H1 (cell line): ENCODE results near the gene NTNG2. TPM values are rescaled to one million over a fixed set of nuclear protein-coding genes. Genes with fewer than 3 reads are reported as not detected.

Experiments used
- CTCF ChIA-PET: fragments of 300-600 bp; sonication (Branson Sonifier 250); formaldehyde crosslinking; loops from one replicate; lab custom pipeline; 2021; ENCODE audit not compliant: partially characterized antibody; lab: Charles Lee
- POLR2A ChIA-PET: fragments of 300-600 bp; sonication (Branson Sonifier 250); formaldehyde crosslinking; loops from one replicate; lab custom pipeline; 2021; ENCODE audit warnings: inconsistent platforms; ENCODE audit not compliant: partially characterized antibody; lab: Charles Lee
- DNase-seq, 2 experiments: peaks; one replicate each; pipeline versions ENCODE4 v3.0.0 to v3.0.0-alpha.2; 2010 to 2022; ENCODE audit warnings: low spot score in 2 of 2, low read depth in 1 of 2, mixed read lengths in 1 of 2
- FAIRE-seq: peaks from 2 replicates; lab custom pipeline; 2011; peaks lifted over from hg19 to GRCh38; lab: Jason Lieb, UNC
- H2AFZ ChIP-seq: 2 replicates; pipeline ENCODE4 v1.8.1; 2012; ENCODE audit warnings: low read length, inconsistent platforms
- H2AK5ac ChIP-seq: 2 replicates; pipeline ENCODE4 v1.6.1; 2013; ENCODE audit warnings: low read depth, low read length
- H2BK120ac ChIP-seq: replicated peaks from 2 replicates; pipeline ENCODE3; 2013; ENCODE audit warnings: low read depth, low read length, inconsistent platforms
- H2BK12ac ChIP-seq: 2 replicates; pipeline ENCODE4 v1.6.1; 2013; ENCODE audit warnings: low read depth, low read length
- H2BK15ac ChIP-seq: 2 replicates; pipeline ENCODE4 v1.6.1; 2013; ENCODE audit warnings: low read length
- H2BK20ac ChIP-seq: 2 replicates; pipeline ENCODE4 v1.6.1; 2013; ENCODE audit warnings: low read length
- H2BK5ac ChIP-seq: 2 replicates; pipeline ENCODE4 v1.6.1; 2013; ENCODE audit warnings: low read depth, low read length
- H3K14ac ChIP-seq: 2 replicates; pipeline ENCODE4 v1.6.1; 2013; ENCODE audit warnings: inconsistent platforms; ENCODE audit not compliant: insufficient read length
- H3K18ac ChIP-seq: 2 replicates; pipeline ENCODE4 v1.6.1; 2013; ENCODE audit warnings: low read length; ENCODE audit errors: extremely low read depth
- H3K23ac ChIP-seq: 2 replicates; pipeline ENCODE4 v1.6.1; 2013; ENCODE audit warnings: inconsistent platforms; ENCODE audit not compliant: insufficient read length
- H3K23me2 ChIP-seq: 2 replicates; pipeline ENCODE4 v1.6.1; 2013; ENCODE audit warnings: low read depth, low read length
- H3K27ac ChIP-seq: 2 replicates; pipeline ENCODE4 v1.6.1; 2011; ENCODE audit warnings: low read depth, low read length, inconsistent platforms
- H3K27me3 ChIP-seq, 4 experiments: replicated peaks in 1 of 4; 1 replicate in 1 of 4; 2 replicates in 3 of 4; pipeline versions ENCODE4 v1.6.1 to v1.8.1; 2011 to 2013; ENCODE audit warnings: low read length in 3 of 4, mild to moderate bottlenecking in 3 of 4, inconsistent platforms in 2 of 4, mixed read lengths in 2 of 4, moderate library complexity in 1 of 4; ENCODE audit not compliant: control insufficient read depth in 3 of 4, insufficient read depth in 3 of 4; ENCODE audit errors: extremely low read depth in 1 of 4
- H3K36me3 ChIP-seq, 4 experiments: 2 replicates each; pipeline versions ENCODE4 v1.6.1 to v1.8.1; 2011 to 2013; ENCODE audit warnings: mild to moderate bottlenecking in 4 of 4, low read length in 3 of 4, moderate library complexity in 2 of 4, control low read depth in 1 of 4, inconsistent platforms in 1 of 4; ENCODE audit not compliant: insufficient read depth in 4 of 4, control insufficient read depth in 2 of 4
- H3K4ac ChIP-seq: replicated peaks from 2 replicates; pipeline ENCODE3; 2013; ENCODE audit warnings: low read length, low read depth, mixed read lengths, inconsistent platforms; ENCODE audit not compliant: insufficient read length
- H3K4me1 ChIP-seq, 4 experiments: replicated peaks in 1 of 4; 1 replicate in 1 of 4; 2 replicates in 3 of 4; pipeline versions ENCODE4 v1.6.1 to v1.8.1; 2011 to 2013; ENCODE audit warnings: low read length in 3 of 4, inconsistent platforms in 2 of 4, mixed read lengths in 1 of 4; ENCODE audit not compliant: insufficient read depth in 4 of 4, control insufficient read depth in 3 of 4
- H3K4me2 ChIP-seq, 2 experiments: 2 replicates each; pipeline versions ENCODE4 v1.6.1 to v1.8.1; 2011 to 2013; ENCODE audit warnings: low read depth in 2 of 2, low read length in 2 of 2, control low read depth in 1 of 2, inconsistent platforms in 1 of 2, mild to moderate bottlenecking in 1 of 2; ENCODE audit not compliant: insufficient read depth in 1 of 2
- H3K4me3 ChIP-seq, 4 experiments: fragments of 200-600, 300-600 bp in 1 of 4; sonication (generic), shearing (Covaris generic), sonication (Bioruptor Twin) in 1 of 4; 2 replicates each; pipeline versions ENCODE4 v1.5.1 to v1.8.1; 2011 to 2016; ENCODE audit warnings: low read length in 4 of 4, low read depth in 3 of 4, control low read depth in 2 of 4, inconsistent platforms in 2 of 4, mild to moderate bottlenecking in 2 of 4, mixed read lengths in 1 of 4, moderate library complexity in 1 of 4; ENCODE audit not compliant: insufficient read depth in 2 of 4; ENCODE audit errors: extremely low read depth in 1 of 4
- H3K56ac ChIP-seq: replicated peaks from 2 replicates; pipeline ENCODE3; 2013; ENCODE audit warnings: low read depth, mild to moderate bottlenecking, mixed read lengths, low read length, inconsistent platforms; ENCODE audit not compliant: insufficient read length
- H3K79me1 ChIP-seq: 2 replicates; pipeline ENCODE4 v1.6.1; 2013; ENCODE audit warnings: low read depth, low read length, control low read depth
- H3K79me2 ChIP-seq, 2 experiments: 2 replicates each; pipeline versions ENCODE4 v1.6.1 to v1.8.1; 2012 to 2013; ENCODE audit warnings: low read length in 2 of 2, mild to moderate bottlenecking in 2 of 2, inconsistent platforms in 1 of 2; ENCODE audit not compliant: insufficient read depth in 2 of 2, control insufficient read depth in 1 of 2
- H3K9ac ChIP-seq, 4 experiments: replicated peaks in 1 of 4; 1 replicate in 1 of 4; 2 replicates in 3 of 4; pipeline versions ENCODE4 v1.6.1 to v1.8.1; 2011 to 2013; ENCODE audit warnings: low read depth in 3 of 4, low read length in 3 of 4, control low read depth in 2 of 4, mild to moderate bottlenecking in 2 of 4, moderate library complexity in 2 of 4, inconsistent platforms in 1 of 4; ENCODE audit errors: extremely low read depth in 1 of 4
- H3K9me3 ChIP-seq, 2 experiments: 2 replicates each; pipeline versions ENCODE4 v1.6.1 to v1.8.1; 2012 to 2013; ENCODE audit warnings: mild to moderate bottlenecking in 2 of 2, moderate library complexity in 2 of 2, control low read depth in 1 of 2, inconsistent platforms in 1 of 2, low read depth in 1 of 2, low read length in 1 of 2, mixed read lengths in 1 of 2; ENCODE audit not compliant: insufficient read depth in 2 of 2
- H4K20me1 ChIP-seq, 2 experiments: replicated peaks in 1 of 2; 2 replicates each; pipeline versions ENCODE3 to v1.8.1; 2011 to 2013; ENCODE audit warnings: inconsistent platforms in 2 of 2, low read length in 2 of 2, mild to moderate bottlenecking in 1 of 2; ENCODE audit not compliant: insufficient read depth in 2 of 2, control insufficient read depth in 1 of 2
- H4K5ac ChIP-seq: 2 replicates; pipeline ENCODE4 v1.6.1; 2013; ENCODE audit warnings: low read length, low read depth, mixed read lengths, inconsistent platforms; ENCODE audit not compliant: insufficient read length
- H4K8ac ChIP-seq: 2 replicates; pipeline ENCODE4 v1.8.0; 2013; ENCODE audit warnings: mild to moderate bottlenecking, moderate library complexity, low read length, inconsistent platforms; ENCODE audit not compliant: insufficient read depth; ENCODE audit errors: extremely low read depth
- H4K91ac ChIP-seq: replicated peaks from 2 replicates; pipeline ENCODE3; 2013; ENCODE audit warnings: low read length, mixed read lengths, inconsistent platforms; ENCODE audit not compliant: insufficient read length
- EZH2 ChIP-seq: fragments of 200-600 bp; sonication (generic); IDR thresholded peaks from 2 replicates; pipeline ENCODE4 v1.7.1; 2012; ENCODE audit warnings: low read depth, mild to moderate bottlenecking, moderate library complexity, low read length, inconsistent platforms; ENCODE audit not compliant: severe bottlenecking
- HDAC2 ChIP-seq, 2 experiments: fragments of 300-600 bp in 1 of 2; sonication (generic) in 1 of 2; IDR thresholded peaks; 2 replicates each; pipeline ENCODE4 v1.6.1; 2011 to 2012; ENCODE audit warnings: low read depth in 2 of 2, low read length in 2 of 2, mild to moderate bottlenecking in 2 of 2, moderate library complexity in 2 of 2, borderline replicate concordance in 1 of 2, inconsistent platforms in 1 of 2
- KDM1A ChIP-seq: fragments of 200-600, 300-600 bp; sonication (generic); IDR thresholded peaks from 2 replicates; pipeline ENCODE4 v1.7.1; 2016; ENCODE audit warnings: mild to moderate bottlenecking, low read length, borderline replicate concordance
- RNF2 ChIP-seq: fragments of 200-900, 300-1000 bp; sonication (generic); IDR thresholded peaks from 2 replicates; pipeline ENCODE4 v1.7.1; 2016; ENCODE audit warnings: borderline replicate concordance, low read depth, mild to moderate bottlenecking, antibody characterized with exemption, low read length; ENCODE audit not compliant: poor library complexity, severe bottlenecking; ENCODE audit errors: missing control alignments
- SIN3A ChIP-seq, 2 experiments: IDR thresholded peaks in 1 of 2; conservative IDR thresholded peaks in 1 of 2; 2 replicates each; pipeline ENCODE4 v1.6.1; 2011 to 2012; ENCODE audit warnings: low read length in 2 of 2, improper control_type of control experiment in 1 of 2, low read depth in 1 of 2, mild to moderate bottlenecking in 1 of 2
- SP1 ChIP-seq: IDR thresholded peaks from 2 replicates; pipeline ENCODE4 v1.6.1; 2011; ENCODE audit warnings: low read depth, low read length
- SRF ChIP-seq: IDR thresholded peaks from 2 replicates; pipeline ENCODE4 v1.6.1; 2011; ENCODE audit warnings: mild to moderate bottlenecking, low read depth, low read length, moderate library complexity
- SUZ12 ChIP-seq: fragments of 200-600 bp; sonication (generic); IDR thresholded peaks from 2 replicates; pipeline ENCODE4 v1.6.1; 2012; ENCODE audit warnings: mild to moderate bottlenecking, inconsistent platforms, low read length, moderate library complexity, mixed read lengths
- WGBS, 2 experiments: shearing (Covaris generic) in 1 of 2; methylation state at CpG; one replicate each; pipeline versions ENCODE4 v1.1.6 to v1.1.7; 2013 to 2015; ENCODE audit warnings: low lambda C conversion rate in 2 of 2, mixed read lengths in 2 of 2, inconsistent platforms in 1 of 2, low coverage in 1 of 2, missing lambda C conversion rate in 1 of 2; ENCODE audit not compliant: insufficient replicate concordance in 2 of 2, insufficient coverage in 1 of 2, insufficient read length in 1 of 2; ENCODE audit errors: extremely low coverage in 1 of 2, missing lambda C conversion rate in 1 of 2; 5-methylcytosine and 5-hydroxymethylcytosine counted together
- polyA plus RNA-seq, 7 experiments: library from polyadenylated mRNA; depleted of rRNA in 3 of 7; stranded (reverse) in 5 of 7; unstranded in 2 of 7; fragments of >200 nt in 5 of 7; fragments of 200-250 nt in 2 of 7; gene quantifications; 1 replicate in 5 of 7; 2 replicates in 1 of 7; 4 replicates in 1 of 7; pipeline versions ENCODE4 v1.2.1 to v1.2.3, GENCODE V29; 2011 to 2013; ENCODE audit warnings: missing spikeins in 2 of 7, mixed read lengths in 2 of 7
- total RNA-seq: library from RNA; stranded (reverse); fragmentation: NEBNext Ultra II Directional; extraction: Animal tissue kit (Norgen Biotek cat#: 25700); gene quantifications from 2 replicates; pipeline ENCODE4 v1.2.1, GENCODE V29; 2021
- TF ChIP-seq, protein P1 (sequence below): IDR thresholded peaks from 2 replicates; pipeline ENCODE4 v1.6.1; 2012; ENCODE audit warnings: inconsistent platforms

The NTNG2 gene
- total and polyA plus RNA-seq, 2 of the 8 experiments (the other 6 are each of a cell fraction or from before 2014, with no cell fraction given) = 1.4 to 1.5 TPM

DNA sequence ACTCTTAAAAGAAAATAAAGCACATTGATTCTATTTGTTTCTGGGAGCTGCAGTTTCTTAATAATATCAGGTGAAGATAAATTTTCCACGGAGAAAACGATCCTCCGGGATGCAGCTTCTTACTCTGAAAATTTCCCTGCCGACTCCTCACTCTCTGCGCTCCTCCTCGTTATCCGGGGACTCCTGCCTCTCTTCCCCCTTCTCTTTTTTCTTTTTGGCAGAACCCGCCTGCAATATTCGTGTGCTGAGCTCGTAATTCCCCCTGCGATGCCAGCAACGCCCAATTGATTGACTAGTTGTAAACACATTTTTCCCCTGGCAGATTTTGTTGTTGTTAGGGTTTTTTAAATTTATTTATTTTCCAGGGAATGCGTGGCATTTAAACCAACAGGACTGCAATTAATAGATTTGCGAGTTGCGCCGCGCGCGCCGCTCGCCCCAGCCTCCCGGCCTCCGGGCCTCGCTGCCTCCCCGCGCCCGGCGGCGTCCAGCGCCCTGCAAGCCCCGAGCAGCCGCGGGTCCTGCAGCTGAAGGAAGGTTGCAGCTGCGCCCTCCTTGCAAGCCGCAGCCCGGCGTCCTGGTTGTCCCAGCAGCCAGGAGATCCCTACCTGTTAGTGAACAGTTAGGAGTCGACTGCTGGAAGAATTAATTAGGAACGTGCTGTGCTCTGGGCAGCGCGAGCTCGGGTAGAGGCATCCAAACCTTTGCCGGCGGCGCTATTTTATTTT, 2.2 kb downstream of the NTNG2 start:
- no peak overlapping the region for H3K14ac ChIP-seq
- H3K23me2 ChIP-seq = peaks cover 15% of the 10 kb centered on the region; the same call in 1 of the 2 replicates
- no peak overlapping the region for H4K5ac ChIP-seq
- H3K79me1 ChIP-seq = no peaks in the 10 kb centered on the region
- H3K18ac ChIP-seq = no peak overlapping the region
- H3K27me3 ChIP-seq = peaks cover 17 to 66% (median 56%) of the 10 kb centered on the region in 4 experiments
- peak overlapping the region; percentile 92 to 93 for H3K4me2 ChIP-seq
- H3K4me3 ChIP-seq = peak overlapping the region; percentile 9 to 81 (median 40); a peak in 4 of 8 replicates
- H3K23ac ChIP-seq = no peak overlapping the region
- H2AFZ ChIP-seq = no peak overlapping the region
- H3K4me1 ChIP-seq = peaks cover 2 to 10% (median 6%) of the 10 kb centered on the region in 4 experiments; a peak in 6 of 7 replicates
- ChIA-PET POLR2A (interaction anchor here (0.9 to 1.7 kb wide), 5 partner anchors 9 to 77 kb away, joined by 3 to 7 read pairs (median 4); no protein-coding TSS in a partner anchor), CTCF (interaction anchor here (0.6 to 12.1 kb wide), 6 partner anchors 19 to 95 kb away, joined by 3 to 370 read pairs (median 4); no protein-coding TSS in a partner anchor)
- H2BK15ac ChIP-seq = no peak overlapping the region
- H3K36me3 ChIP-seq = no peaks in the 10 kb centered on the region; a peak in 1 of 8 replicates
- H4K20me1 ChIP-seq = peaks cover 0 to 5% of the 10 kb centered on the region in 2 experiments
- no peak for DNase-seq
- no peak overlapping the region for H3K27ac ChIP-seq
- H2AK5ac ChIP-seq = no peak overlapping the region
- no peaks in the 10 kb centered on the region for H3K9me3 ChIP-seq
- no peak overlapping the region for H3K4ac ChIP-seq
- no peak overlapping the region for H2BK20ac ChIP-seq
- H2BK12ac ChIP-seq = no peak overlapping the region
- H2BK120ac ChIP-seq = no peak overlapping the region
- no peak overlapping the region for H3K9ac ChIP-seq
- no peak overlapping the region; the same call in 1 of the 2 replicates for H4K8ac ChIP-seq
- 13% methylated on average over 42 of the region's 45 CpGs; no CpG with 5 or more reads in 1 of the 2 experiments for WGBS, 2 experiments
- H2BK5ac ChIP-seq = no peak overlapping the region
- TF ChIP-seq SRF (peak; percentile 24; the same call in 1 of the 2 replicates), SP1 (no peak), HDAC2 (IDR thresholded peaks at IDR 0.05; ENCODE audit: borderline replicate concordance in 1 of 2, low read depth in 2 of 2, low read length in 2 of 2) (no peak), SIN3A (conservative IDR thresholded peaks at IDR 0.05 in 1 of 2, IDR thresholded peaks at IDR 0.05 in 1 of 2; ENCODE audit: low read depth in 1 of 2, low read length in 2 of 2) (0 out of 4 replicates have a peak, but pooled peaks of 1 of the 2 experiments have one; percentile 27), SUZ12 (peak; percentile 72), KDM1A (peak; percentile 65; the same call in 1 of the 2 replicates), EZH2 (peak; percentile 73), RNF2 (peak; percentile 46)
- TF ChIP-seq, protein P1, sequence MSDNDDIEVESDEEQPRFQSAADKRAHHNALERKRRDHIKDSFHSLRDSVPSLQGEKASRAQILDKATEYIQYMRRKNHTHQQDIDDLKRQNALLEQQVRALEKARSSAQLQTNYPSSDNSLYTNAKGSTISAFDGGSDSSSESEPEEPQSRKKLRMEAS = peak; percentile 13; the same call in 1 of the 2 replicates
- TF ChIP-seq, all 59 proteins: peak for 7
- Histone ChIP-seq H4K91ac (no peak overlapping the region), H3K79me2 (no peaks in the 10 kb centered on the region), H3K56ac (no peak overlapping the region)
- FAIRE-seq = no peak
